IMR-90 (cell line): Measurements from ENCODE around the gene SLC2A11. TPM values are rescaled to one million over a fixed set of nuclear protein-coding genes. Genes with fewer than 3 reads are reported as not detected.

ENCODE experiments used
- ATAC-seq: fragments of 200-7000 bp; cut with Tn5 transposase; 2 replicates; pipeline ENCODE4 v1.9.1; 2020; ENCODE audit warnings: low read depth, mild to moderate bottlenecking, moderate library complexity
- BruUV-seq: library from RNA; stranded (reverse); fragments of 400-500 nt; replicated peaks from 2 replicates; lab custom pipeline; 2021; lab: Mats Ljungman, UMichigan
- CTCF ChIA-PET: fragments of 300-600 bp; formaldehyde crosslinking; extraction: SDS; loops from one replicate; lab custom pipeline; 2021; ENCODE audit warnings: antibody characterized with exemption; lab: Yijun Ruan, JAX
- POLR2A ChIA-PET: fragments of 300-600 bp; sonication (Branson Sonifier 250); formaldehyde crosslinking; loops from one replicate; lab custom pipeline; 2022; ENCODE audit warnings: antibody characterized with exemption; ENCODE audit not compliant: unreplicated experiment; lab: Charles Lee
- DNase-seq: peaks from one replicate; pipeline ENCODE4 v3.0.0; 2013
- H2AFZ ChIP-seq: replicated peaks from 2 replicates; pipeline ENCODE3; 2013; ENCODE audit warnings: low read length, mild to moderate bottlenecking; ENCODE audit not compliant: poor library complexity
- H2AK5ac ChIP-seq: 2 replicates; pipeline ENCODE4 v1.6.1; 2013; ENCODE audit warnings: low read depth, low read length, inconsistent platforms
- H2AK9ac ChIP-seq: replicated peaks from 2 replicates; pipeline ENCODE3; 2013; ENCODE audit warnings: mild to moderate bottlenecking, low read depth, low read length, moderate library complexity; ENCODE audit not compliant: poor library complexity
- H2BK120ac ChIP-seq: 2 replicates; pipeline ENCODE4 v1.6.1; 2013; ENCODE audit warnings: low read depth, low read length, inconsistent platforms
- H2BK15ac ChIP-seq: 3 replicates; pipeline ENCODE4 v1.6.1; 2013; ENCODE audit warnings: low read depth, low read length, inconsistent platforms
- H2BK20ac ChIP-seq: 2 replicates; pipeline ENCODE4 v1.6.1; 2013; ENCODE audit warnings: low read depth, mild to moderate bottlenecking, inconsistent platforms, low read length, moderate library complexity
- H2BK5ac ChIP-seq: 2 replicates; pipeline ENCODE4 v1.6.1; 2013; ENCODE audit warnings: mild to moderate bottlenecking, low read depth, low read length, inconsistent platforms; ENCODE audit not compliant: poor library complexity, severe bottlenecking
- H3K14ac ChIP-seq: replicated peaks from 2 replicates; pipeline ENCODE4 v1.6.1; 2013; ENCODE audit warnings: low read depth, low read length, inconsistent platforms
- H3K18ac ChIP-seq: 2 replicates; pipeline ENCODE4 v1.6.1; 2013; ENCODE audit warnings: low read depth, low read length, control low read depth
- H3K23ac ChIP-seq: 2 replicates; pipeline ENCODE4 v1.6.1; 2013; ENCODE audit warnings: low read depth, low read length, inconsistent platforms
- H3K27ac ChIP-seq: 2 replicates; pipeline ENCODE4 v1.5.1; 2013; ENCODE audit warnings: mild to moderate bottlenecking, control low read depth, low read length; ENCODE audit not compliant: insufficient read depth
- H3K27me3 ChIP-seq: 2 replicates; pipeline ENCODE4 v1.6.1; 2013; ENCODE audit warnings: low read length; ENCODE audit not compliant: control insufficient read depth, insufficient read depth
- H3K36me3 ChIP-seq: 2 replicates; pipeline ENCODE4 v1.6.1; 2013; ENCODE audit warnings: low read length, mixed read lengths; ENCODE audit not compliant: control insufficient read depth, insufficient read depth
- H3K4ac ChIP-seq: 2 replicates; pipeline ENCODE4 v1.6.1; 2013; ENCODE audit warnings: low read depth, low read length, inconsistent platforms
- H3K4me1 ChIP-seq: 2 replicates; pipeline ENCODE4 v1.6.1; 2013; ENCODE audit warnings: low read length, mixed read lengths; ENCODE audit not compliant: control insufficient read depth, insufficient read depth
- H3K4me2 ChIP-seq: 2 replicates; pipeline ENCODE4 v1.6.1; 2013; ENCODE audit warnings: low read depth, mild to moderate bottlenecking, control low read depth, low read length, moderate library complexity
- H3K4me3 ChIP-seq: 2 replicates; pipeline ENCODE4 v1.5.1; 2013; ENCODE audit warnings: low read depth, mild to moderate bottlenecking, control low read depth, low read length, moderate library complexity; ENCODE audit not compliant: insufficient read depth
- H3K56ac ChIP-seq: 2 replicates; pipeline ENCODE4 v1.6.1; 2013; ENCODE audit warnings: low read length, inconsistent platforms; ENCODE audit not compliant: insufficient read depth; ENCODE audit errors: extremely low read depth
- H3K79me1 ChIP-seq, 2 experiments: 2 replicates each; pipeline ENCODE4 v1.6.1; 2013; ENCODE audit warnings: low read length in 2 of 2, inconsistent platforms in 1 of 2, low read depth in 1 of 2
- H3K9ac ChIP-seq: 2 replicates; pipeline ENCODE4 v1.6.1; 2013; ENCODE audit warnings: low read depth, low read length, control low read depth
- H3K9me1 ChIP-seq: 2 replicates; pipeline ENCODE4 v1.6.1; 2013; ENCODE audit warnings: low read length, inconsistent platforms; ENCODE audit not compliant: insufficient read depth
- H3K9me3 ChIP-seq: 2 replicates; pipeline ENCODE4 v1.6.1; 2013; ENCODE audit warnings: low read length; ENCODE audit not compliant: control insufficient read depth, insufficient read depth
- H4K20me1 ChIP-seq: 2 replicates; pipeline ENCODE4 v1.6.1; 2013; ENCODE audit warnings: low read length, inconsistent platforms; ENCODE audit not compliant: insufficient read depth
- H4K5ac ChIP-seq: 2 replicates; pipeline ENCODE4 v1.6.1; 2013; ENCODE audit warnings: mild to moderate bottlenecking, low read depth, low read length, control low read depth
- H4K8ac ChIP-seq, 2 experiments: 2 replicates each; pipeline ENCODE4 v1.6.1; 2013; ENCODE audit warnings: low read depth in 2 of 2, low read length in 2 of 2, control low read depth in 1 of 2, inconsistent platforms in 1 of 2
- H4K91ac ChIP-seq: 2 replicates; pipeline ENCODE4 v1.6.1; 2013; ENCODE audit warnings: low read depth, low read length, inconsistent platforms; ENCODE audit not compliant: insufficient read depth
- BHLHE40 ChIP-seq: fragments of 150-350 bp; IDR thresholded peaks from 2 replicates; pipeline ENCODE4 v1.6.1; 2016; ENCODE audit warnings: mild to moderate bottlenecking, low read depth, low read length
- CHD1 ChIP-seq: IDR thresholded peaks from 2 replicates; pipeline ENCODE4 v1.6.1; 2012; ENCODE audit warnings: low read depth, low read length, improper control_type of control experiment
- FOS ChIP-seq: fragments of 150-350 bp; IDR thresholded peaks from 2 replicates; pipeline ENCODE4 v1.6.1; 2016; ENCODE audit warnings: low read depth, low read length
- MAFK ChIP-seq: IDR thresholded peaks from 2 replicates; pipeline ENCODE4 v1.6.1; 2012; ENCODE audit warnings: low read depth, low read length, improper control_type of control experiment
- MAZ ChIP-seq: IDR thresholded peaks from 2 replicates; pipeline ENCODE4 v1.6.1; 2012; ENCODE audit warnings: low read depth, mild to moderate bottlenecking, low read length, improper control_type of control experiment, moderate library complexity, borderline replicate concordance
- MXI1 ChIP-seq: IDR thresholded peaks from 2 replicates; pipeline ENCODE4 v1.6.1; 2012; ENCODE audit warnings: low read depth, mild to moderate bottlenecking, low read length, moderate library complexity, borderline replicate concordance
- NFE2L2 ChIP-seq: fragments of 150-350 bp; IDR thresholded peaks from 2 replicates; pipeline ENCODE4 v1.6.1; 2016; ENCODE audit warnings: low read depth, mild to moderate bottlenecking, low read length
- POLR2A ChIP-seq: IDR thresholded peaks from 2 replicates; pipeline ENCODE4 v1.6.1; 2012; ENCODE audit warnings: mild to moderate bottlenecking, low read depth, low read length
- RAD21 ChIP-seq: IDR thresholded peaks from 2 replicates; pipeline ENCODE4 v1.6.1; 2012; ENCODE audit warnings: low read length, improper control_type of control experiment
- RFX5 ChIP-seq: IDR thresholded peaks from 2 replicates; pipeline ENCODE4 v1.8.0; 2012; ENCODE audit warnings: low read depth, mild to moderate bottlenecking, low read length, moderate library complexity
- SMC3 ChIP-seq: fragments of 150-350 bp; IDR thresholded peaks from 2 replicates; pipeline ENCODE4 v1.6.1; 2016; ENCODE audit warnings: low read depth, mild to moderate bottlenecking, antibody characterized with exemption, low read length, moderate library complexity
- WGBS, 2 experiments: methylation state at CpG; one replicate each; pipeline versions ENCODE4 v1.1.5 to v1.1.7; 2013; ENCODE audit warnings: missing lambda C conversion rate in 2 of 2; ENCODE audit not compliant: insufficient read length in 1 of 2; ENCODE audit errors: extremely low coverage in 2 of 2; 5-methylcytosine and 5-hydroxymethylcytosine counted together
- dilution Hi-C: fragments of 300-500 bp; cut with HindIII; formaldehyde crosslinking; loops from one replicate; pipeline ENCODE4 v1.14.3; 2018; ENCODE audit warnings: low sequenced_read_pairs; ENCODE audit not compliant: unreplicated experiment
- in situ Hi-C: fragments of 300-500 bp; cut with MboI; formaldehyde crosslinking; loops from 3 replicates; pipeline ENCODE4 v1.14.3; 2019; ENCODE audit warnings: low sequenced_read_pairs, inconsistent platforms, mixed read lengths
- intact Hi-C: fragments of 100-400 bp; cut with micrococcal nuclease; formaldehyde crosslinking; loops from 2 replicates; pipeline ENCODE4 v1.10.0; 2022
- polyA plus RNA-seq, 3 experiments: library from polyadenylated mRNA; depleted of rRNA; stranded (reverse); fragments of >200 nt; gene quantifications; 2 replicates each; pipeline ENCODE4 v1.2.3, GENCODE V29; 2012; ENCODE audit warnings: low replicate concordance in 1 of 3
- total RNA-seq: library from RNA; depleted of rRNA; stranded (reverse); fragments of >200 nt; gene quantifications from 2 replicates; pipeline ENCODE4 v1.2.3, GENCODE V29; 2012
- TF ChIP-seq, protein P1 (sequence below): fragments of 150-350 bp; IDR thresholded peaks from 2 replicates; pipeline ENCODE4 v1.6.1; 2017; ENCODE audit warnings: mild to moderate bottlenecking, antibody characterized with exemption, low read length, low read depth
- TF ChIP-seq, protein P2 (sequence below): conservative IDR thresholded peaks from 2 replicates; pipeline ENCODE4 v1.5.1; 2012; ENCODE audit warnings: mild to moderate bottlenecking, low read depth, low read length, improper control_type of control experiment
- TF ChIP-seq, protein P3 (sequence below): fragments of 150-350 bp; IDR thresholded peaks from 2 replicates; pipeline ENCODE4 v1.6.1; 2016; ENCODE audit warnings: low read depth, mild to moderate bottlenecking, low read length, moderate library complexity, borderline replicate concordance

Gene SLC2A11
- total and polyA plus RNA-seq, 2 of the 4 experiments (the other 2 are of a cell fraction) = 3.2 to 8.7 TPM

DNA sequence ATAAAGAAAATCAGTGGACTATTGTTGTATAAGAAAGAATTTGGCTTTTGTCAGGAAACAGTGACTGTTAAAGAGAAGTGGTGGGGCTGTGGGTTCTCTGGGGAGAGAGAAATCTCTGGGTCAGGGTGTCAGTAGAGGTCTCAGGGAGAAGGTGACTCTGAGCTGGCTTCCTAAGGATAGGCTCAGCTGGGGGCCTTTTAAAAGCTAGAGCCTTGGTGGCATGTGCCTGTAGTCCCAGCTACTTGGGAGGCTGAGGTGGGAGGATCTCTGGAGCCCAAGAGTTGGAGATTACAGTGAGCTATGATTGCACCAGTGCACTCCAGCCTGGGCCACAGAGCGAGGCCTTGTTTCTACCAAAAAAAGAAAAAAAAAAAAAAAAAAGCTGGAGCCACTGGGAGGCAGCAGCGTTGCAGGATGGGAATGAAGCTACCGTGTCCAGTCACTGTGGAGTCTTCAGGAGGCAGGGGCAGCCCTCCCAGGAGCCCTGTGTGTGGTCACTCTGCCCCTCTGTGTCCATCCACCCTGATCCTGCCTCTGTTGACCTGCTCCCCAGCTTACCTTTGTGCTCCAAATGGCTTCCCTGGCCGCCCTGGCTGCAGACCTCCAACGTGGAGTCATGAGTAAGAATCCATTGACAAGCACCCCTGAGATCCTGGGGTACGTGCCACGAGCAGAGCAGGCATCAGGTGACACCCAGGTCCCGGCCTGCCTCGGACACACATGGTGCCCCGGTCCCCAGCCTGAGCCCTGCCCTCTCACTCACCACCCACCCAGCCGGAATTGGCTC lies 31.1 kb downstream of the SLC2A11 start:
- H3K14ac ChIP-seq = peak overlapping the region; percentile 65
- H2AK5ac ChIP-seq = peak overlapping the region; percentile 89
- peak overlapping the region; percentile 82 for H2AK9ac ChIP-seq
- ChIA-PET CTCF (interaction anchor here (0.6 to 1.2 kb wide), 5 partner anchors 9 to 747 kb away, joined by 3 to 6 read pairs (median 4); no protein-coding TSS in a partner anchor), POLR2A (interaction anchor here (0.6 kb wide), 1 partner anchor 15 kb away, joined by 4 read pairs; no protein-coding TSS in a partner anchor)
- no peaks in the 10 kb centered on the region for H3K36me3 ChIP-seq
- peaks cover 0 to 6% of the 10 kb centered on the region in 2 experiments; a peak in 1 of 4 replicates for H3K79me1 ChIP-seq
- H4K91ac ChIP-seq = peak overlapping the region; percentile 85
- H3K9ac ChIP-seq = peak overlapping the region; percentile 32; the same call in 1 of the 2 replicates
- H3K23ac ChIP-seq = no peak overlapping the region
- H2BK20ac ChIP-seq = peak overlapping the region; percentile 89
- ATAC-seq (peak; percentile 80), DNase-seq (peak; percentile 39)
- no TSS peak for BruUV-seq
- H2BK15ac ChIP-seq = peak overlapping the region; percentile 68; the same call in 1 of the 3 replicates
- peaks cover 11% of the 10 kb centered on the region for H3K9me1 ChIP-seq
- peak overlapping the region; percentile 88 for H2BK5ac ChIP-seq
- H3K4me1 ChIP-seq = peaks cover 6% of the 10 kb centered on the region
- peak overlapping the region; percentile 55 to 65; a peak in 3 of 4 replicates for H4K8ac ChIP-seq
- H3K4me3 ChIP-seq = no peak overlapping the region
- H3K56ac ChIP-seq = peak overlapping the region; percentile 68; the same call in 1 of the 2 replicates
- in situ Hi-C loops = no loop called here
- H3K4ac ChIP-seq = peak overlapping the region; percentile 82
- H3K18ac ChIP-seq = peak overlapping the region; percentile 50
- H3K4me2 ChIP-seq = no peak overlapping the region
- no peaks in the 10 kb centered on the region for H3K27me3 ChIP-seq
- intact Hi-C loops = no loop called here
- dilution Hi-C loops = no loop called here
- no peaks in the 10 kb centered on the region for H3K9me3 ChIP-seq
- H4K5ac ChIP-seq = peak overlapping the region; percentile 82
- peak overlapping the region; percentile 91 for H2BK120ac ChIP-seq
- no peaks in the 10 kb centered on the region for H4K20me1 ChIP-seq
- peak overlapping the region; percentile 75 for H3K27ac ChIP-seq
- 82% methylated on average over 2 of the region's 11 CpGs; no CpG with 5 or more reads in 1 of the 2 experiments for WGBS, 2 experiments
- peak overlapping the region; percentile 86 for H2AFZ ChIP-seq
- TF ChIP-seq NFE2L2 (no peak), FOS (no peak), BHLHE40 (no peak), SMC3 (no peak), RAD21 (peak; percentile 54), CHD1 (no peak), POLR2A (no peak), MXI1 (no peak; the same call in 1 of the 2 replicates), RFX5 (no peak), MAFK (no peak), MAZ (no peak)
- TF ChIP-seq, protein P1, sequence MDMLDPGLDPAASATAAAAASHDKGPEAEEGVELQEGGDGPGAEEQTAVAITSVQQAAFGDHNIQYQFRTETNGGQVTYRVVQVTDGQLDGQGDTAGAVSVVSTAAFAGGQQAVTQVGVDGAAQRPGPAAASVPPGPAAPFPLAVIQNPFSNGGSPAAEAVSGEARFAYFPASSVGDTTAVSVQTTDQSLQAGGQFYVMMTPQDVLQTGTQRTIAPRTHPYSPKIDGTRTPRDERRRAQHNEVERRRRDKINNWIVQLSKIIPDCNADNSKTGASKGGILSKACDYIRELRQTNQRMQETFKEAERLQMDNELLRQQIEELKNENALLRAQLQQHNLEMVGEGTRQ = no peak
- TF ChIP-seq, protein P2, sequence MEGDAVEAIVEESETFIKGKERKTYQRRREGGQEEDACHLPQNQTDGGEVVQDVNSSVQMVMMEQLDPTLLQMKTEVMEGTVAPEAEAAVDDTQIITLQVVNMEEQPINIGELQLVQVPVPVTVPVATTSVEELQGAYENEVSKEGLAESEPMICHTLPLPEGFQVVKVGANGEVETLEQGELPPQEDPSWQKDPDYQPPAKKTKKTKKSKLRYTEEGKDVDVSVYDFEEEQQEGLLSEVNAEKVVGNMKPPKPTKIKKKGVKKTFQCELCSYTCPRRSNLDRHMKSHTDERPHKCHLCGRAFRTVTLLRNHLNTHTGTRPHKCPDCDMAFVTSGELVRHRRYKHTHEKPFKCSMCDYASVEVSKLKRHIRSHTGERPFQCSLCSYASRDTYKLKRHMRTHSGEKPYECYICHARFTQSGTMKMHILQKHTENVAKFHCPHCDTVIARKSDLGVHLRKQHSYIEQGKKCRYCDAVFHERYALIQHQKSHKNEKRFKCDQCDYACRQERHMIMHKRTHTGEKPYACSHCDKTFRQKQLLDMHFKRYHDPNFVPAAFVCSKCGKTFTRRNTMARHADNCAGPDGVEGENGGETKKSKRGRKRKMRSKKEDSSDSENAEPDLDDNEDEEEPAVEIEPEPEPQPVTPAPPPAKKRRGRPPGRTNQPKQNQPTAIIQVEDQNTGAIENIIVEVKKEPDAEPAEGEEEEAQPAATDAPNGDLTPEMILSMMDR = peak; percentile 46
- TF ChIP-seq, protein P3, sequence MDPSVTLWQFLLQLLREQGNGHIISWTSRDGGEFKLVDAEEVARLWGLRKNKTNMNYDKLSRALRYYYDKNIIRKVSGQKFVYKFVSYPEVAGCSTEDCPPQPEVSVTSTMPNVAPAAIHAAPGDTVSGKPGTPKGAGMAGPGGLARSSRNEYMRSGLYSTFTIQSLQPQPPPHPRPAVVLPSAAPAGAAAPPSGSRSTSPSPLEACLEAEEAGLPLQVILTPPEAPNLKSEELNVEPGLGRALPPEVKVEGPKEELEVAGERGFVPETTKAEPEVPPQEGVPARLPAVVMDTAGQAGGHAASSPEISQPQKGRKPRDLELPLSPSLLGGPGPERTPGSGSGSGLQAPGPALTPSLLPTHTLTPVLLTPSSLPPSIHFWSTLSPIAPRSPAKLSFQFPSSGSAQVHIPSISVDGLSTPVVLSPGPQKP = no peak
